ENCODE results near the gene FERMT3. TPM values are rescaled to one million over a fixed set of nuclear protein-coding genes. Genes with fewer than 3 reads are reported as not detected.

Gene FERMT3
- total and polyA plus RNA-seq, 2 of the 8 experiments (the other 6 are each of a cell fraction or from before 2014, with no cell fraction given), result 1.4 to 3.7 TPM

GRCh38 chr11:64210301-64211020, 3.9 kb downstream of the FERMT3 start (continued):
- TF ChIP-seq YY1 (IDR thresholded peaks at IDR 0.05; ENCODE audit: low read depth, low read length) (no peak), PHF8 (conservative IDR thresholded peaks at IDR 0.05; ENCODE audit: low read depth, low read length) (no peak), NRF1 (IDR thresholded peaks at IDR 0.05; ENCODE audit: low read depth, low read length) (no peak)
- TF ChIP-seq, protein P1, sequence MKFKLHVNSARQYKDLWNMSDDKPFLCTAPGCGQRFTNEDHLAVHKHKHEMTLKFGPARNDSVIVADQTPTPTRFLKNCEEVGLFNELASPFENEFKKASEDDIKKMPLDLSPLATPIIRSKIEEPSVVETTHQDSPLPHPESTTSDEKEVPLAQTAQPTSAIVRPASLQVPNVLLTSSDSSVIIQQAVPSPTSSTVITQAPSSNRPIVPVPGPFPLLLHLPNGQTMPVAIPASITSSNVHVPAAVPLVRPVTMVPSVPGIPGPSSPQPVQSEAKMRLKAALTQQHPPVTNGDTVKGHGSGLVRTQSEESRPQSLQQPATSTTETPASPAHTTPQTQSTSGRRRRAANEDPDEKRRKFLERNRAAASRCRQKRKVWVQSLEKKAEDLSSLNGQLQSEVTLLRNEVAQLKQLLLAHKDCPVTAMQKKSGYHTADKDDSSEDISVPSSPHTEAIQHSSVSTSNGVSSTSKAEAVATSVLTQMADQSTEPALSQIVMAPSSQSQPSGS (IDR thresholded peaks at IDR 0.05; ENCODE audit: low read length), result no peak
- TF ChIP-seq, protein P2, sequence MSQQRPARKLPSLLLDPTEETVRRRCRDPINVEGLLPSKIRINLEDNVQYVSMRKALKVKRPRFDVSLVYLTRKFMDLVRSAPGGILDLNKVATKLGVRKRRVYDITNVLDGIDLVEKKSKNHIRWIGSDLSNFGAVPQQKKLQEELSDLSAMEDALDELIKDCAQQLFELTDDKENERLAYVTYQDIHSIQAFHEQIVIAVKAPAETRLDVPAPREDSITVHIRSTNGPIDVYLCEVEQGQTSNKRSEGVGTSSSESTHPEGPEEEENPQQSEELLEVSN (IDR thresholded peaks at IDR 0.05), result no peak
- TF ChIP-seq, protein P3, sequence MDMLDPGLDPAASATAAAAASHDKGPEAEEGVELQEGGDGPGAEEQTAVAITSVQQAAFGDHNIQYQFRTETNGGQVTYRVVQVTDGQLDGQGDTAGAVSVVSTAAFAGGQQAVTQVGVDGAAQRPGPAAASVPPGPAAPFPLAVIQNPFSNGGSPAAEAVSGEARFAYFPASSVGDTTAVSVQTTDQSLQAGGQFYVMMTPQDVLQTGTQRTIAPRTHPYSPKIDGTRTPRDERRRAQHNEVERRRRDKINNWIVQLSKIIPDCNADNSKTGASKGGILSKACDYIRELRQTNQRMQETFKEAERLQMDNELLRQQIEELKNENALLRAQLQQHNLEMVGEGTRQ (IDR thresholded peaks at IDR 0.05; ENCODE audit: low read length), result no peak

Data from H1 (cell line).